IMR-90 (cell line): Measurements from ENCODE around the gene HTR2A. TPM values are rescaled to one million over a fixed set of nuclear protein-coding genes. Genes with fewer than 3 reads are reported as not detected.

Experiments used
- ATAC-seq: fragments of 200-7000 bp; cut with Tn5 transposase; 2 replicates; pipeline ENCODE4 v1.9.1; 2020; ENCODE audit warnings: low read depth, mild to moderate bottlenecking, moderate library complexity
- BruUV-seq: library from RNA; stranded (reverse); fragments of 400-500 nt; replicated peaks from 2 replicates; lab custom pipeline; 2021; lab: Mats Ljungman, UMichigan
- CTCF ChIA-PET: fragments of 300-600 bp; formaldehyde crosslinking; extraction: SDS; loops from one replicate; lab custom pipeline; 2021; ENCODE audit warnings: antibody characterized with exemption; lab: Yijun Ruan, JAX
- POLR2A ChIA-PET: fragments of 300-600 bp; sonication (Branson Sonifier 250); formaldehyde crosslinking; loops from one replicate; lab custom pipeline; 2022; ENCODE audit warnings: antibody characterized with exemption; ENCODE audit not compliant: unreplicated experiment; lab: Charles Lee
- DNase-seq: peaks from one replicate; pipeline ENCODE4 v3.0.0; 2013
- H2AFZ ChIP-seq: replicated peaks from 2 replicates; pipeline ENCODE3; 2013; ENCODE audit warnings: low read length, mild to moderate bottlenecking; ENCODE audit not compliant: poor library complexity
- H2AK5ac ChIP-seq: 2 replicates; pipeline ENCODE4 v1.6.1; 2013; ENCODE audit warnings: low read depth, low read length, inconsistent platforms
- H2AK9ac ChIP-seq: replicated peaks from 2 replicates; pipeline ENCODE3; 2013; ENCODE audit warnings: mild to moderate bottlenecking, low read depth, low read length, moderate library complexity; ENCODE audit not compliant: poor library complexity
- H2BK120ac ChIP-seq: 2 replicates; pipeline ENCODE4 v1.6.1; 2013; ENCODE audit warnings: low read depth, low read length, inconsistent platforms
- H2BK15ac ChIP-seq: 3 replicates; pipeline ENCODE4 v1.6.1; 2013; ENCODE audit warnings: low read depth, low read length, inconsistent platforms
- H2BK20ac ChIP-seq: 2 replicates; pipeline ENCODE4 v1.6.1; 2013; ENCODE audit warnings: low read depth, mild to moderate bottlenecking, inconsistent platforms, low read length, moderate library complexity
- H2BK5ac ChIP-seq: 2 replicates; pipeline ENCODE4 v1.6.1; 2013; ENCODE audit warnings: mild to moderate bottlenecking, low read depth, low read length, inconsistent platforms; ENCODE audit not compliant: poor library complexity, severe bottlenecking
- H3K14ac ChIP-seq: replicated peaks from 2 replicates; pipeline ENCODE4 v1.6.1; 2013; ENCODE audit warnings: low read depth, low read length, inconsistent platforms
- H3K18ac ChIP-seq: 2 replicates; pipeline ENCODE4 v1.6.1; 2013; ENCODE audit warnings: low read depth, low read length, control low read depth
- H3K23ac ChIP-seq: 2 replicates; pipeline ENCODE4 v1.6.1; 2013; ENCODE audit warnings: low read depth, low read length, inconsistent platforms
- H3K27ac ChIP-seq: 2 replicates; pipeline ENCODE4 v1.5.1; 2013; ENCODE audit warnings: mild to moderate bottlenecking, control low read depth, low read length; ENCODE audit not compliant: insufficient read depth
- H3K27me3 ChIP-seq: 2 replicates; pipeline ENCODE4 v1.6.1; 2013; ENCODE audit warnings: low read length; ENCODE audit not compliant: control insufficient read depth, insufficient read depth
- H3K36me3 ChIP-seq: 2 replicates; pipeline ENCODE4 v1.6.1; 2013; ENCODE audit warnings: low read length, mixed read lengths; ENCODE audit not compliant: control insufficient read depth, insufficient read depth
- H3K4ac ChIP-seq: 2 replicates; pipeline ENCODE4 v1.6.1; 2013; ENCODE audit warnings: low read depth, low read length, inconsistent platforms
- H3K4me1 ChIP-seq: 2 replicates; pipeline ENCODE4 v1.6.1; 2013; ENCODE audit warnings: low read length, mixed read lengths; ENCODE audit not compliant: control insufficient read depth, insufficient read depth
- H3K4me2 ChIP-seq: 2 replicates; pipeline ENCODE4 v1.6.1; 2013; ENCODE audit warnings: low read depth, mild to moderate bottlenecking, control low read depth, low read length, moderate library complexity
- H3K4me3 ChIP-seq: 2 replicates; pipeline ENCODE4 v1.5.1; 2013; ENCODE audit warnings: low read depth, mild to moderate bottlenecking, control low read depth, low read length, moderate library complexity; ENCODE audit not compliant: insufficient read depth
- H3K56ac ChIP-seq: 2 replicates; pipeline ENCODE4 v1.6.1; 2013; ENCODE audit warnings: low read length, inconsistent platforms; ENCODE audit not compliant: insufficient read depth; ENCODE audit errors: extremely low read depth
- H3K79me1 ChIP-seq, 2 experiments: 2 replicates each; pipeline ENCODE4 v1.6.1; 2013; ENCODE audit warnings: low read length in 2 of 2, inconsistent platforms in 1 of 2, low read depth in 1 of 2
- H3K9ac ChIP-seq: 2 replicates; pipeline ENCODE4 v1.6.1; 2013; ENCODE audit warnings: low read depth, low read length, control low read depth
- H3K9me1 ChIP-seq: 2 replicates; pipeline ENCODE4 v1.6.1; 2013; ENCODE audit warnings: low read length, inconsistent platforms; ENCODE audit not compliant: insufficient read depth
- H3K9me3 ChIP-seq: 2 replicates; pipeline ENCODE4 v1.6.1; 2013; ENCODE audit warnings: low read length; ENCODE audit not compliant: control insufficient read depth, insufficient read depth
- H4K20me1 ChIP-seq: 2 replicates; pipeline ENCODE4 v1.6.1; 2013; ENCODE audit warnings: low read length, inconsistent platforms; ENCODE audit not compliant: insufficient read depth
- H4K5ac ChIP-seq: 2 replicates; pipeline ENCODE4 v1.6.1; 2013; ENCODE audit warnings: mild to moderate bottlenecking, low read depth, low read length, control low read depth
- H4K8ac ChIP-seq, 2 experiments: 2 replicates each; pipeline ENCODE4 v1.6.1; 2013; ENCODE audit warnings: low read depth in 2 of 2, low read length in 2 of 2, control low read depth in 1 of 2, inconsistent platforms in 1 of 2
- H4K91ac ChIP-seq: 2 replicates; pipeline ENCODE4 v1.6.1; 2013; ENCODE audit warnings: low read depth, low read length, inconsistent platforms; ENCODE audit not compliant: insufficient read depth
- BHLHE40 ChIP-seq: fragments of 150-350 bp; IDR thresholded peaks from 2 replicates; pipeline ENCODE4 v1.6.1; 2016; ENCODE audit warnings: mild to moderate bottlenecking, low read depth, low read length
- FOS ChIP-seq: fragments of 150-350 bp; IDR thresholded peaks from 2 replicates; pipeline ENCODE4 v1.6.1; 2016; ENCODE audit warnings: low read depth, low read length
- MAFK ChIP-seq: IDR thresholded peaks from 2 replicates; pipeline ENCODE4 v1.6.1; 2012; ENCODE audit warnings: low read depth, low read length, improper control_type of control experiment
- MAZ ChIP-seq: IDR thresholded peaks from 2 replicates; pipeline ENCODE4 v1.6.1; 2012; ENCODE audit warnings: low read depth, mild to moderate bottlenecking, low read length, improper control_type of control experiment, moderate library complexity, borderline replicate concordance
- MXI1 ChIP-seq: IDR thresholded peaks from 2 replicates; pipeline ENCODE4 v1.6.1; 2012; ENCODE audit warnings: low read depth, mild to moderate bottlenecking, low read length, moderate library complexity, borderline replicate concordance
- POLR2A ChIP-seq: IDR thresholded peaks from 2 replicates; pipeline ENCODE4 v1.6.1; 2012; ENCODE audit warnings: mild to moderate bottlenecking, low read depth, low read length
- RAD21 ChIP-seq: IDR thresholded peaks from 2 replicates; pipeline ENCODE4 v1.6.1; 2012; ENCODE audit warnings: low read length, improper control_type of control experiment
- RCOR1 ChIP-seq: IDR thresholded peaks from 2 replicates; pipeline ENCODE4 v1.6.1; 2012; ENCODE audit warnings: mild to moderate bottlenecking, low read length, improper control_type of control experiment; ENCODE audit not compliant: insufficient replicate concordance
- RFX5 ChIP-seq: IDR thresholded peaks from 2 replicates; pipeline ENCODE4 v1.8.0; 2012; ENCODE audit warnings: low read depth, mild to moderate bottlenecking, low read length, moderate library complexity
- SMC3 ChIP-seq: fragments of 150-350 bp; IDR thresholded peaks from 2 replicates; pipeline ENCODE4 v1.6.1; 2016; ENCODE audit warnings: low read depth, mild to moderate bottlenecking, antibody characterized with exemption, low read length, moderate library complexity
- WGBS, 2 experiments: methylation state at CpG; one replicate each; pipeline versions ENCODE4 v1.1.5 to v1.1.7; 2013; ENCODE audit warnings: missing lambda C conversion rate in 2 of 2; ENCODE audit not compliant: insufficient read length in 1 of 2; ENCODE audit errors: extremely low coverage in 2 of 2; 5-methylcytosine and 5-hydroxymethylcytosine counted together
- dilution Hi-C: fragments of 300-500 bp; cut with HindIII; formaldehyde crosslinking; loops from one replicate; pipeline ENCODE4 v1.14.3; 2018; ENCODE audit warnings: low sequenced_read_pairs; ENCODE audit not compliant: unreplicated experiment
- in situ Hi-C: fragments of 300-500 bp; cut with MboI; formaldehyde crosslinking; loops from 3 replicates; pipeline ENCODE4 v1.14.3; 2019; ENCODE audit warnings: low sequenced_read_pairs, inconsistent platforms, mixed read lengths
- intact Hi-C: fragments of 100-400 bp; cut with micrococcal nuclease; formaldehyde crosslinking; loops from 2 replicates; pipeline ENCODE4 v1.10.0; 2022
- polyA plus RNA-seq, 3 experiments: library from polyadenylated mRNA; depleted of rRNA; stranded (reverse); fragments of >200 nt; gene quantifications; 2 replicates each; pipeline ENCODE4 v1.2.3, GENCODE V29; 2012; ENCODE audit warnings: low replicate concordance in 1 of 3
- total RNA-seq: library from RNA; depleted of rRNA; stranded (reverse); fragments of >200 nt; gene quantifications from 2 replicates; pipeline ENCODE4 v1.2.3, GENCODE V29; 2012
- TF ChIP-seq, protein P1 (sequence below): fragments of 150-350 bp; IDR thresholded peaks from 2 replicates; pipeline ENCODE4 v1.6.1; 2016; ENCODE audit warnings: low read depth, mild to moderate bottlenecking, low read length, moderate library complexity, borderline replicate concordance
- TF ChIP-seq, protein P2 (sequence below): conservative IDR thresholded peaks from 2 replicates; pipeline ENCODE4 v1.5.1; 2012; ENCODE audit warnings: mild to moderate bottlenecking, low read depth, low read length, improper control_type of control experiment
- TF ChIP-seq, protein P3 (sequence below): fragments of 150-350 bp; IDR thresholded peaks from 2 replicates; pipeline ENCODE4 v1.6.1; 2017; ENCODE audit warnings: mild to moderate bottlenecking, antibody characterized with exemption, low read length, low read depth

Gene HTR2A
- total and polyA plus RNA-seq, 2 of the 4 experiments (the other 2 are of a cell fraction), result 0.02 TPM; not detected in 1

DNA sequence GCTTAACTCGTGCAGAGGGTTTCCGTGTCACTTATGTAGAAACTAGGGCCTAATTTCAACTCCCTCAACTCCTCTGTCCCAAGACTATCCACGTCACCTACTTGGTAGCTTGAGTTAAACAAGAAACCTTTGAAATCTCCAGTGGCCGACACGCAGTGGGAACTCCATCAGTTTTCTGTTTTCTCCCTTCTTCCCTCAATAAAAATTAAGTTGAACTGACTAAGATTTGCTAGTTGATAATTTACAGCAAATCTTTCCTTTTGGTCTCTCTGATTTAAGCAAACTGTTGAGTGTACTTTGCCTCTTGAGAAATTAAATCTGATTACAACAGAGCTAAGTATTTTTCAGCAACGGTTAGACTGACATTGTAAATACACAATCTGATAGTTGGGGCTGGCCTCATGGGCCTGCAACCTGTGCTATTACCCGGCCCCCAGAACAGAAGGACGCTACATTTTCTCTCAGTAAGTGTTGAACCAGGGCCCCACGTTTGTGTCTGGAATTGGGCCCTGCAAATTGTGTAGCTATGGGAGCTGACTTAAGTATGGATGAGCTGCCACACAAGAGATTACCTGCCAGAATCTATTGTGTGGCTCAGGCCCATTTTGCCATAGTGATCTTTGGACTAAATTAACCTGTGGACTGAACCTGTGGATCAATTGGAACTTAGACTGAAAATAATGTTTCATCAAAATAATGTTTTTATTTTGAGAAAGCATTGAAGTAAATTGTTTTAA is 99.2 kb downstream of the HTR2A start:
- intact Hi-C loops, result loop anchor here (1.0 kb wide), 1 partner anchor 243 kb away; no protein-coding TSS in a partner anchor
- peak overlapping the region; percentile 66 for H3K18ac ChIP-seq
- H3K4me3 ChIP-seq, result peak overlapping the region; percentile 84
- H3K9ac ChIP-seq, result peak overlapping the region; percentile 69
- peak overlapping the region; percentile 52 for H2BK5ac ChIP-seq
- dilution Hi-C loops, result no loop called here
- no peaks in the 10 kb centered on the region for H3K9me3 ChIP-seq
- H2BK15ac ChIP-seq, result peak overlapping the region; percentile 38; the same call in 2 of the 3 replicates
- BruUV-seq, result no TSS peak
- H3K79me1 ChIP-seq, result peaks cover 28 to 30% of the 10 kb centered on the region in 2 experiments
- CTCF ChIA-PET, result interaction anchor here (0.6 kb wide), 2 partner anchors 554 to 1175 kb away, joined by 3 read pairs; no protein-coding TSS in a partner anchor
- H3K14ac ChIP-seq, result peak overlapping the region; percentile 92
- in situ Hi-C loops, result no loop called here
- H4K5ac ChIP-seq, result peak overlapping the region; percentile 82
- H4K91ac ChIP-seq, result peak overlapping the region; percentile 89
- 40% methylated on average over 2 of the region's 9 CpGs; no CpG with 5 or more reads in 1 of the 2 experiments for WGBS, 2 experiments
- H4K8ac ChIP-seq, result peak overlapping the region; percentile 91 to 99
- 0 out of 2 replicates have a peak overlapping the region, but pooled peaks have one; percentile 1 for H2BK20ac ChIP-seq
- H2AK9ac ChIP-seq, result peak overlapping the region; percentile 65
- H3K27ac ChIP-seq, result peak overlapping the region; percentile 78
- POLR2A ChIA-PET, result interaction anchor here (0.6 kb wide), 1 partner anchor 13 kb away, joined by 3 read pairs; no protein-coding TSS in a partner anchor
- peaks cover 5% of the 10 kb centered on the region for H3K4me1 ChIP-seq
- peak overlapping the region; percentile 71 for H3K4me2 ChIP-seq
- peak; percentile 48 for DNase-seq
- no peaks in the 10 kb centered on the region for H3K27me3 ChIP-seq
- H2BK120ac ChIP-seq, result peak overlapping the region; percentile 78
- no peak; the same call in 1 of the 2 replicates for ATAC-seq
- peaks cover 1% of the 10 kb centered on the region; the same call in 1 of the 2 replicates for H3K36me3 ChIP-seq
- H3K9me1 ChIP-seq, result peaks cover 5% of the 10 kb centered on the region; the same call in 1 of the 2 replicates
- H4K20me1 ChIP-seq, result no peaks in the 10 kb centered on the region; the same call in 1 of the 2 replicates
- peak overlapping the region; percentile 24 for H3K56ac ChIP-seq
- peak overlapping the region; percentile 78 for H3K23ac ChIP-seq
- H2AFZ ChIP-seq, result peak overlapping the region; percentile 95
- H3K4ac ChIP-seq, result peak overlapping the region; percentile 91
- no peak overlapping the region for H2AK5ac ChIP-seq
- TF ChIP-seq MAFK (no peak), MXI1 (no peak), RAD21 (no peak), POLR2A (no peak), MAZ (no peak), FOS (no peak), SMC3 (no peak), RFX5 (no peak), BHLHE40 (no peak), RCOR1 (no peak)
- TF ChIP-seq, protein P1, sequence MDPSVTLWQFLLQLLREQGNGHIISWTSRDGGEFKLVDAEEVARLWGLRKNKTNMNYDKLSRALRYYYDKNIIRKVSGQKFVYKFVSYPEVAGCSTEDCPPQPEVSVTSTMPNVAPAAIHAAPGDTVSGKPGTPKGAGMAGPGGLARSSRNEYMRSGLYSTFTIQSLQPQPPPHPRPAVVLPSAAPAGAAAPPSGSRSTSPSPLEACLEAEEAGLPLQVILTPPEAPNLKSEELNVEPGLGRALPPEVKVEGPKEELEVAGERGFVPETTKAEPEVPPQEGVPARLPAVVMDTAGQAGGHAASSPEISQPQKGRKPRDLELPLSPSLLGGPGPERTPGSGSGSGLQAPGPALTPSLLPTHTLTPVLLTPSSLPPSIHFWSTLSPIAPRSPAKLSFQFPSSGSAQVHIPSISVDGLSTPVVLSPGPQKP, result no peak
- TF ChIP-seq, protein P2, sequence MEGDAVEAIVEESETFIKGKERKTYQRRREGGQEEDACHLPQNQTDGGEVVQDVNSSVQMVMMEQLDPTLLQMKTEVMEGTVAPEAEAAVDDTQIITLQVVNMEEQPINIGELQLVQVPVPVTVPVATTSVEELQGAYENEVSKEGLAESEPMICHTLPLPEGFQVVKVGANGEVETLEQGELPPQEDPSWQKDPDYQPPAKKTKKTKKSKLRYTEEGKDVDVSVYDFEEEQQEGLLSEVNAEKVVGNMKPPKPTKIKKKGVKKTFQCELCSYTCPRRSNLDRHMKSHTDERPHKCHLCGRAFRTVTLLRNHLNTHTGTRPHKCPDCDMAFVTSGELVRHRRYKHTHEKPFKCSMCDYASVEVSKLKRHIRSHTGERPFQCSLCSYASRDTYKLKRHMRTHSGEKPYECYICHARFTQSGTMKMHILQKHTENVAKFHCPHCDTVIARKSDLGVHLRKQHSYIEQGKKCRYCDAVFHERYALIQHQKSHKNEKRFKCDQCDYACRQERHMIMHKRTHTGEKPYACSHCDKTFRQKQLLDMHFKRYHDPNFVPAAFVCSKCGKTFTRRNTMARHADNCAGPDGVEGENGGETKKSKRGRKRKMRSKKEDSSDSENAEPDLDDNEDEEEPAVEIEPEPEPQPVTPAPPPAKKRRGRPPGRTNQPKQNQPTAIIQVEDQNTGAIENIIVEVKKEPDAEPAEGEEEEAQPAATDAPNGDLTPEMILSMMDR, result no peak
- TF ChIP-seq, protein P3, sequence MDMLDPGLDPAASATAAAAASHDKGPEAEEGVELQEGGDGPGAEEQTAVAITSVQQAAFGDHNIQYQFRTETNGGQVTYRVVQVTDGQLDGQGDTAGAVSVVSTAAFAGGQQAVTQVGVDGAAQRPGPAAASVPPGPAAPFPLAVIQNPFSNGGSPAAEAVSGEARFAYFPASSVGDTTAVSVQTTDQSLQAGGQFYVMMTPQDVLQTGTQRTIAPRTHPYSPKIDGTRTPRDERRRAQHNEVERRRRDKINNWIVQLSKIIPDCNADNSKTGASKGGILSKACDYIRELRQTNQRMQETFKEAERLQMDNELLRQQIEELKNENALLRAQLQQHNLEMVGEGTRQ, result no peak
